Activated CD8-positive, alpha-beta memory T cell treated with anti-CD3 and anti-CD28 coated beads, Interleukin-2, amount 50 U/mL, for 1 hour (primary cell): Measurements from ENCODE around the gene ANKFN1.

Source experiments
- DNase-seq: peaks from one replicate; pipeline ENCODE4 v3.0.0-alpha.2; 2020; ENCODE audit errors: extremely low read depth

ANKFN1 gene

GRCh38 chr17:56441308-56441707, 288.0 kb downstream of the ANKFN1 start:
- no peak for DNase-seq

DNA sequence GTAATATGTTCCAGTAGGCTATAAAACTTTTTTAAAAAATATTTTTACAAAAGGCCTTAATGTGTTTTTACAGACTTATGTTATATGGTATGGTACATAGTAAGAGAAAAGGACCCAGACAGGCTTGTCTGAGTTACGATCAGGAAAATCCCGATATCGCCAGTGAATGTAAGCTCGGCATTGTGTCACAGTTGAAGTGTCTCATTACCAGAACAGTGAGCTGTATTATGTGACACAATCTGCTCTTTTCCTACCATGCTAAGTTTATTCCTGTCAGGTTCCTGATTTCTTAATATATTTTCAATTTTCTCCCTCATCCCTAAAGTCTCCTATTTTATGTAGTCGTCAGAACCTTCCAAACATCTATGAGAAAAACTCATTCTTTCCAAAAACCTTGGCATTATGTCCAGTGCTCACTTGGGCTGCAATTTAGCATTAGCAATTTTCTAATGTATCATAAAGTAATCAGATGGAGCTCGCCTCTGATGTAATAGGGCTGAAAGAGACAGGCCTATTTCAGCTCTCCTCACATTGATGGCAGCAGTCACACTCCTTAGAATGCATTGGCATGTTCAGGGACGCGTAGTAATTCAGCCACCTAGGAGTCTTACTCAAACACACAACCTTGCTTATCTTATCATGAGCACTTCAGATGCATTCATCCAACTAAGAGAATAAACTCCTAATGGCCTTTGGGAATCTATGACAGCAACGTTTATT, 292.6 kb downstream of the ANKFN1 start:
- DNase-seq = no peak

DNA sequence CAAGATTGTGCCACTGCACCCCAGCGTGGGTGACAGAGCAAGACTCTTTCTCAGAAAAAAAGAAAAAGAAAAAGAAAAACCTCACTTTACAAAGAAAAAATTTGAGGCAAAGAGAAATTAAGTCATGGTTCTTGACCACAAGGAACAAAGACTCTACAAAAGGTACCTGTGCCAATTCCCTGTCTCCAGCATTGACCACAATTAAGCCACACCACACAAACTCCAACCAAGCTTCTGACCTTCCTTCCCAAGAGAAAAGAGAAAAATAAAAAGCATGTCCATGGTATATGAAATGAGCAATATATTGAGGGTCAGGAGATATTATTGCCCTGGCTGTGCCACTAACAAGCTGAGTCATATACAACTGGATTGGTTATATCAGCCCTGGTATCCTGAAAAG, 293.9 kb downstream of the ANKFN1 start:
- DNase-seq = no peak

GRCh38 chr17:56448371-56448770, 295.1 kb downstream of the ANKFN1 start:
- no peak for DNase-seq

GRCh38 chr17:56449176-56449575, 295.9 kb downstream of the ANKFN1 start:
- DNase-seq = no peak

GRCh38 chr17:56451629-56452028, 298.4 kb downstream of the ANKFN1 start:
- DNase-seq = no peak

- DNase-seq = no peak
Measured at GRCh38 chr17:56452461-56452860, 299.2 kb downstream of the ANKFN1 start.

DNA sequence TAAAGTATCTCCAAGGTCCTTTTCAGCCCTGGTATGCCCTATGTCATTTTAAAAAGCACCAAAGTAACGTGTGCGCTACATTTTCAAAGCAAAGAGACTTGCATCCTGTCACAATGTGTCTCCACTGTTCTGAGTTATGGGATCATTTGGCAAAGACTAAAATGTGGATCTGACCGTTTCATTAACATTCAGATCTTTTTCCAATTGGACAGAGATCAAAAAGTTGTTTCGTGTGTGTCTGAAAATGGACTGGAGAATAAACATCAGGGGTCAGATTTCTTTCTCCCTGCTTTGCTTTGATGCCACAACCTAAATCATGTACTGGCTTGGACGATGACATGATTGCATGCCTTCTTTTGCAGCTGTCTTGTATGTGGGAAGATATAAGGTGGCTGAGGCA, 304.2 kb downstream of the ANKFN1 start:
- DNase-seq = no peak

DNA sequence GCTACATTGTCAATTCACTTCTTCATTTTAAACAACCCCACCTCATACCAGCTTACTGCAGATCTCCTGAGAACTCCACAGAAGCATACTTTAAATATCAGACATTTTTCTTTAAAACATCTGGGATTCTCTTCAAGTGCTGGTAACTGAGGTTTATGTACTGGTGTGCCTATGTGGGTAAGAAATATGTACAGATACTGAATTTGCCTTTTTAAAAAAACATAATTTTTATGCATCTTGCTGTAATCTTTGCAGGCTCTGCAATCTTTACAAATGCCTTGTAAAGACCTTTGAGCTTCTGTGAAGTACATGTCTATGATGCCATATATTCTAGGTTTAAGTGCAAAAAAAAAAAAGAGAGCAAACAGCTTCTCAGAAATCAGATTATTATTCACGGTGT, 312.6 kb downstream of the ANKFN1 start:
- no peak for DNase-seq

DNA sequence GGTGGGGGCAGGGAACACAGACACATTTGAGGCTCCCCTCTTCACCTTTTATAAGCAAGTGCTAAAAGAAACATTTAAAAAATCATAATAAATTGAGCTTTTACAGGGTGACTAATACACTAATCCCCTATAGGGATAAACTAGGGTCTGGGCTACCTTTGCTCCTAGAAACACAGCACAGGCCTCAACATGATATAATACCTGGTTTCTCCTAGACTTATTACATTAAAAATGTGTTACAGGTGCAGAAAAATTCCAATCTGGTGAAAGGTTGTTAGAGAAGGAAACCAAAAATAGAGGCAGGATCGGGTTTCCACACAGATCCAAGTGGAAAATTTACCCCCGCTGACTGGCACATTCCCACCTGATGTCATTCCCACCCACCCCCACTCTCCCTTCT, 315.6 kb downstream of the ANKFN1 start:
- no peak for DNase-seq

GRCh38 chr17:56471696-56472095, 318.4 kb downstream of the ANKFN1 start:
- no peak for DNase-seq

DNA sequence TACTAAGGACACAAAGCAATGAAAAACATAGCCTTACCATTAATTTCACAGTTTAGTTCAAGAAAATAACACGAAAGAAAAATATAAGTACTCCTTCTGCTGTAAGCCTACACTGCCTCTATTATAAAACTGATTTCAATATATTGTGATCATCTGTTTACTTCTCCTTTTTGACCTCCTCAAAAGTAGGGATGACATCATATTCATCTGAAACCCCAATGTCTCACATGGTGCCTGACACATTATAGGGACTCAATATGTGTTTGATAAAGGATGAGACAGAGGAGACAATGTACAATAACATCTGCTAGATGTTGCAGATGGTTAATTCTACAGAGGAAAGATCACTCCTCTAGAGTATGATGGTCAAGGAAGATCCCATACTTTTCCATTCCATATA, 321.8 kb downstream of the ANKFN1 start:
- DNase-seq = no peak

- no peak for DNase-seq
Measured at GRCh38 chr17:56478836-56479447, 325.7 kb downstream of the ANKFN1 start.

GRCh38 chr17:56480501-56480900, 327.2 kb downstream of the ANKFN1 start:
- DNase-seq = no peak

DNA sequence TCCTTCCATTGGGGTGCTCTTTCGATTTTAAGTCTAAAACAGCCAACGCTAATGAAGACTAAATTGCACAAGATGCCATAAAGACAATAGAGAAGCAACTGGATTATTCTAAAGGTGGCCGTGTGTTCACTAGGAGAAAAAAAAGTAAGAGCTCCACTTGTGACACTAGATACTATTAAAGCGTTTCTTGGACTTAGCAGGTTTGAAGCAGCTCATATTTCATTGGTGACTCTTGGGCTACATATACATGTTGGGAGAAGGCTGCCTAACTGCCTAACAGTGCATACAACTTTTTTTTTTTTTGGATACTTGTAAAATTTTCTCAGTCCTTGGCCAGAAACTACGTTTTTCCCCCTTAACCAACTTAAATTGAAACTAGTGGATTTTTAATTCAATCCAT, 328.4 kb downstream of the ANKFN1 start:
- DNase-seq = no peak

- DNase-seq = no peak
Measured at GRCh38 chr17:56482229-56482628, 329.0 kb downstream of the ANKFN1 start.

DNA sequence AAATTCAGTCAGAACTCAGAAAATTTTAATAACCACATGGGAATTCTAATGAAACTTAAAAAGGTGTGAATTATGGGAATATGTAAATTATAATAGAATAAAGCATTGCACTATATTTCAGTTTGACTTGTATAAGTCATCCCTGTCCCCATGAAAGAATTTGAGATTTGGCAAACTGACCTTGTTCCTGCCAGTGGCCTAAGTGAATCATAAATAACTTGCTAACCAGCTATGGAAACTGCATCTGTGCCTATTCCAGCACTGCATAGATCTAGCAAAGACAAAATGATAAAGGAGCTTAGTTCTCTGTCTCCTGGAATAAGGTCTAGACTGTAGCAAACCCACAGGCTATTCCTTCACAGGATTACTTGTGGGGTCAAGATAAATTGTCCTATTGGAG, 333.5 kb downstream of the ANKFN1 start:
- no peak for DNase-seq

DNA sequence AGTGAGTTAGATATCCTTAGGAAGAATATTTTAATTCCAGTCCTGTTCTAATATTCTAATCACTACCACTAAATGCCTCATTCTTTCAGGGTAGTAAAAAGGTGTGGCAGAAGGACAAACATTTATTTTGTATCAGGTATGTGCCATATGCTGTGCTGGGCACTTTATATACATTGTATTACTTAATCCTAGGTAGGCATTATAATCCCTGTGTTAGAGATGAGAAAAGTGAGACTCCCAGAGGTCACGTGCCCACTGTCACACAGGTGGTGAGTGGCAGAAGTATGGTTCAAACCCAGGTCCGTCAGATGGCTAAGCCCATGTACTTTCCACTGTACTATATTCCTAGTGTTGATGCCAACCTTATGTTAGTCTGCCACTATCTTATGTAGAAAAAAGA, 335.5 kb downstream of the ANKFN1 start:
- DNase-seq = no peak

GRCh38 chr17:56489980-56490379, 336.7 kb downstream of the ANKFN1 start:
- no peak for DNase-seq

DNA sequence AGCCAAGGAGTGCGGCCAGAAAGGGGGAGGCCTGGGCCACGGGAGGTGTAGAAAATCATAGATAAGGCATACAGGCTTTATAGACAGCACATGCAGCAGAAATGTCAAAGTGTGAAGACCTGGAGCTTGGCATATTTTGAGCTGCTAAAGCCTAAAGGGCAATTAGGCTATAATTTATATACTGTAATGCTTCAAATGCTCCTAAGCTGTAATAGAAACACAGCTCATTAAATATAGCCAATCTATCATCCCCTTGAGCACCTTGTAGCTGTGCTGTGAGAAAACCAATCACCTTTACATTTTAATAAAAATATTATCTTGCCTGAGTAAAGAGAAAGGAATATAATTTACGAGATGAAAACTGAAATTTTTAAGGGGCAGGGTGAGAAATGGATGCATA, 342.3 kb downstream of the ANKFN1 start:
- no peak for DNase-seq

DNA sequence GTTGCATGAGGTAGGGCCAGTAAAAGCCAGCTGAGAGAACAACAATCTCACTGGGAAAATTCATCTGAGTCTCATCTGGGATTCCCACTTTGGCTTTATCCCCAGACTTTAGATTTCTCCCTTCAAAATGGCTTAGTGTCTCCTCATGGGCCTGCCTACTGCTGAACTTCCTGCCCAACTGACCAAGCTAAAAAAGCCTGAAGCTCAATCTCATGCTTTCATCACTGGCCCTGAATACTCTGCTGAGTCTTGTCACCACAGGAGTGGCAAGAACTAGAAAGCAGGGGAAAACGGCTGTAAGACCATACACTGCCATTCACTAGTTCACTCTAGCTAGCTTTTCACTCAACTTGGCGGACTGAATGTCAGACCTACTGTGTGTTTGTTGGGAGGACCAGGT, 343.9 kb downstream of the ANKFN1 start:
- no peak for DNase-seq

DNA sequence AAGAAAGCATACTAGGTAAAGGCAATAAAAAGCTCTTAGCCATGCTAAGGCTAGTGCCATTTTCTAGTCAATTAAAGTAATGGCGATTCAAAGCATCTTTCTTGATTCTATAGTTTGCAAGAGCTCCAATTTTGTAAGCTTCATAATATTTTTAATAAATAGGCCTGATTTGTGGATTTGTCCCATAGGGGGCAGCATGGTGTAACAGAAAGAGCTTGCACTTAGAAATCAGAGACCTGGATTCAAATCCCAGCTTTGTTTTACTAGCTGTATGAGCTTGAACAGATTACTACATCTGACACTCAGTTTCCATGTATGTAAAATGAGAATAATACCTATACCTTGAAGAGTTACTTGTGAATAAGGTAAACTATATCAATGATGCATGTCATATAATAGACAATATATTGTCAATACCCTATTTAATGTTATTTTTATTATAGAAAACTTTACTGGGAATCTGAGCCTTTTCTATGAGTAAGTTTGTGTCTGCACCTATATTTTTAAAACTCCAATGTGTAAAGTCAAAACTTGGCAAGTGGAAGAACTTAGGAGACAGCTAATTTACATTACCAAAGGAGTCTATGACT, 346.6 kb downstream of the ANKFN1 start:
- no peak for DNase-seq

DNA sequence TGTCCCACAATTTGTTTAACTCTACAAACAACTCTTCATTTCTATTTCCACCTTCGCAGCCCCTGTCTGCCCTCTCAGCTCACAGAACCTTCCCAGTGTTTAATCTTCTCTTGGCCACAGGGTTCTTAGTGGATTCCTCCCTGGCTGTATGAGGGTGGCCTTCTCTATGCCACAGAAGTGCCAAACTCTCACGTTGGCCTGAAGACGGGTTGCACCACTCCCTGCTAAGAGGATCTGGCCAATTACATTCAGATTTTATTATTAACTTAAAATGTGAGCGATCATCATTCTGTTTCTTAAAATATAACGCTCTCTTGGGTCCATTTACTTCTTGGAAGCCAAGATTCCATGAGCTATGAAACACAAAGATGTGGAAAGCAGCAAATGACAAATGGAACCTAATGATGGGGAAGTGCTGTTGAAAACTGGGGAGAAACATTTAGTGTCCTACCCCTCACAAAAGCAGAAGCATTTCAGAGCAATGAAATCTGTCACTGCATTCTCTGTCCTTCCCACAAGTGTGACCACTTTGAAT, 348.9 kb downstream of the ANKFN1 start:
- DNase-seq = no peak
